ENCODE data around the gene USPL1.

Gene USPL1

GRCh38 chr13:30580852-30581502, 36.7 kb upstream of the USPL1 start:
- DNase-seq (ENCODE audit: low read depth), result no peak
- no peak for TF ChIP-seq CTCF (conservative IDR thresholded peaks at IDR 0.05; ENCODE audit: control insufficient read depth, insufficient read depth, low read depth, low read length)
- H3K4me3 ChIP-seq (ENCODE audit: control insufficient read depth, low read depth, low read length), result no peak overlapping the region

- peak; percentile 38 for TF ChIP-seq CTCF (conservative IDR thresholded peaks at IDR 0.05; ENCODE audit: control insufficient read depth, insufficient read depth, low read depth, low read length)
- H3K4me3 ChIP-seq (ENCODE audit: control insufficient read depth, low read depth, low read length), result no peak overlapping the region
- DNase-seq (ENCODE audit: low read depth), result peak; percentile 37
These were observed 36.1 kb upstream of the USPL1 start for GRCh38 chr13:30581582-30581981.

GRCh38 chr13:30584051-30584731, 33.5 kb upstream of the USPL1 start:
- no peak overlapping the region for H3K4me3 ChIP-seq (ENCODE audit: control insufficient read depth, low read depth, low read length)
- TF ChIP-seq CTCF (conservative IDR thresholded peaks at IDR 0.05; ENCODE audit: control insufficient read depth, insufficient read depth, low read depth, low read length), result no peak
- DNase-seq (ENCODE audit: low read depth), result no peak

GRCh38 chr13:30585748-30586262, 31.9 kb upstream of the USPL1 start:
- no peak for TF ChIP-seq CTCF (conservative IDR thresholded peaks at IDR 0.05; ENCODE audit: control insufficient read depth, insufficient read depth, low read depth, low read length)
- DNase-seq (ENCODE audit: low read depth), result peak; percentile 61

DNA sequence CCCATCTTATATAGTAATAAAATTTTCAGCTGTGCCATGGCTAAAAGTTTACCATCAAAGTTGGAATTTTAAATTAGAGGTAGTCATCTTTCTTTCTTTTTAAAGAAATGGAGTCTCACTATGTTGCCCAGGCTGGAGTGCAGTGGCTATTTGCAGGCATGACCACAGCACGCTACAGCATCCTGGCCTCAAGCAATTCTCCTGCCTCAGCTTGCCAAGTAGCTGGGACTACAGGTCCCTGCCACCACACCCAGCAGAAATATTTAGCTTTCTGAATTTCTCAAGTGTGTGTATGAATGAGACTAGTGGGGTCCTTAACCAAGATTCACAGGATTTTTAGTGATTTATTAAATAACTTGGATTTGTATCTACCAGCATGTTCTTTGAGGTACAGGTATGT, 30.5 kb upstream of the USPL1 start:
- no peak overlapping the region for H3K4me3 ChIP-seq (ENCODE audit: control insufficient read depth, low read depth, low read length)
- no peak for TF ChIP-seq CTCF (conservative IDR thresholded peaks at IDR 0.05; ENCODE audit: control insufficient read depth, insufficient read depth, low read depth, low read length)
- no peak for DNase-seq (ENCODE audit: low read depth)

More at GRCh38 chr13:30585748-30586262, 31.9 kb upstream of the USPL1 start:
- H3K4me3 ChIP-seq (ENCODE audit: control insufficient read depth, low read depth, low read length), result no peak overlapping the region

DNA sequence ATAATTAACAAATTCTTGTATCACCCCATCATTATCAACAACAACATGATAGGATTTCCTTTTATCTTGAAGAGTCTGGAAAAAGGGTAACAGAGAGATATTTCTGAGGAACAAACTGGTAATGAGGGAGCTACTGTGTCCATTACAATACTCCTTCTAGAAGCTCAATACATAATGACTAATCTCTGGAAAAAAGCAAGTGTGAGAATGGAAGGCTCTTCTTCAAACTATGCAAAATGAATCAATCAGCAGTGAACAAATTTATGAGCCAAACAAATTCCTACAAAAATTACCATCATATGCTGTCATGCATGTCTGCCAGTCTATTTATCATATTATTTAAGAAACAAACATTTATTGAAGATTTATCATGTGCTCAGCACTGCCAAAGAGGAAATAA, 30.0 kb upstream of the USPL1 start:
- no peak overlapping the region for H3K4me3 ChIP-seq (ENCODE audit: control insufficient read depth, low read depth, low read length)
- TF ChIP-seq CTCF (conservative IDR thresholded peaks at IDR 0.05; ENCODE audit: control insufficient read depth, insufficient read depth, low read depth, low read length), result no peak
- DNase-seq (ENCODE audit: low read depth), result no peak

All from fibroblast of mammary gland (primary cell).